SHP77 (cell line): ENCODE data around the gene ATP8A2.
"Not testable (repeated sequence)": the region's sequence is repeated elsewhere in the genome, so short reads cannot be mapped to it uniquely, and the experiment has no call there.

ENCODE experiments used
- DNase-seq, 2 experiments: peaks; one replicate each; lab custom pipeline; 2025; lab: John Stamatoyannopoulos, UW

The ATP8A2 gene

DNA sequence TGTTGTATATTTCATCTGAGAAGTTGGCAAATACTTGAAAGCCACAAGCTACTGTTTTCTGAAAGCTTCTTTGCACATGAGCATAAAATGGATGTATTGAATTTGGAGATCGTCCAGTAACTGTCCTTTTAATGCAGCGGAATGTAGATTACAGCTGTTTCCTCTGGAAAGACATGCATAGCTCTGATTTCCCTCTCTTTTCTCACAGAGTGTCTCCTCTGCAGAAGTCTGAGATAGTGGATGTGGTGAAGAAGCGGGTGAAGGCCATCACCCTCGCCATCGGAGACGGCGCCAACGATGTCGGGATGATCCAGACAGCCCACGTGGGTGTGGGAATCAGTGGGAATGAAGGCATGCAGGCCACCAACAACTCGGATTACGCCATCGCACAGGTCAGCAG is 397.1 kb downstream of the ATP8A2 start:
- DNase-seq = no peak

DNA sequence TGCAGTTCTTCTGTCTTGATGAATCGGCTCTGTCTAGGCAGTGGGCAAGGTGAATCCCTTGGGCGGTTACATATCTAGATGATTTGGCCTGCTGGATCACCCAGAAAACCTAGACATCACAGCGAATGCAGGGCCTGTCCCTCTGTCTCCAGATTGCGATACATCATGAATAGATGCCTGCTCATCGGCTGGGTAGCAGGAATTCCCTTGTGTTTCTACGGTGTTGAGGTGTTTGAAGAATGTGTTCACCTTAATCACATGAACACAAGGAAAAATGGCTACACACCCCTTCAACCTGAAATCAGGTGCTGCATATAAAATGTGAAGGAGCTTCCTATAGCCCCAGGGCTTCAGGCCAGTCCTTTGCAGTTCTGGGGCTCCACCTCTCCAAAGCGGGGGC is 398.8 kb downstream of the ATP8A2 start:
- no peak for DNase-seq

DNA sequence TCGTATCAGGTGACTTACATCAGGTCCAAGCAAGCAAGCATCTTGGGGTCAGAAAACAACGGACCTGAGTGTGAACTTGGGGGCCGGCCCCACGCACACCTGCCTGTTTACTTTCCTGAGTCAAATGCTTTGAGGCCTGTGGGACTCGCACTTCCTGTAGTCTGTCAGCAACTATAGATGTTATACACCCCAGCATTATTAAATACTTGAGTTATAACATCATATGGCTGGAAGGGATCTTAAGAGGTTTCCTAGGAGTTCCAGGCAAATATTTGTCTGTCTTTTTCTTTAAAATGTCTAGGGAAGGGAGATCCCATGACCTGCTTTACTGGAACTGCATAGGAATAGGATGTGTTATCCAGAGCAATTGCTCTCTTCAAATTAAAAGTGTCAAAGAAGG is 399.4 kb downstream of the ATP8A2 start:
- no peak for DNase-seq

DNA sequence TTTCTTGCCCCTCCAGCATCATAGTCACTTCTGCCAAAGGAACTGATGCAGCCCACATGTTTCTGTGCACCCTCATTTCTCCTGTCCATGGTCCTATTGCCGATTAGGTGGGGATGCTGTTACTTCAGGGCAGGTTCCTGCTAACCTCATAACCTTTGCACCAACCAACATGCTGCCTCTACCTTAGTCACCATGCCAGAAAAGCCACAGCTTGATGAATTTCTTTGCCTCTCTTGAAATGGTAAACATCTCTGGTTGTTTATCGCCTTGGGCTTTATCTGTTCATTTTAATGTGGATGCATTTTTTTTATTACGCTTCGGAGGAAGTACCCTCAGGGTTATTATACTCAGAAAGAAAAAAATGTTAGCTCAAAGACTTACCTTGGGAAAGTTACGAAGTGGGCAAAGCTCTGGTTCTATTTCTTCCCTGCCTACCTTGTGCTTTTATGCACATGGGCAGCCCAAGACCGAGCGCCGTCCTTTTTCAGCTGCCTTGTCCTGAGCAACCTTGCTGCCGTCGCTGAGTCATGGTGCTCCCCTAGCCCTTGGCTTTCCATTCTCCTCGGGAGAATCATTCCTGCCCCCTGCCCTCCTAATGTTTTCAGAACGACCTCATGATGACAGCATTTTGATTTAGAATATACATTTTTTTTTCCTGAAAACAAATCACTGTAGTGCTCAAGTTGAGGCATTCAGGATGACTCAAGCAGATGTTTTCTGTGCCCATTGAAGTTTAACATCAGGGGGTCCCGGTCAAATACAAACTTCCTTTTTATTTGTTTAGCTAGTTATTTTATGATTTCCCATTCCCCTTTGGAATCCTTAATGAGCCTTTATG is 400.1 kb downstream of the ATP8A2 start:
- no peak for DNase-seq

DNA sequence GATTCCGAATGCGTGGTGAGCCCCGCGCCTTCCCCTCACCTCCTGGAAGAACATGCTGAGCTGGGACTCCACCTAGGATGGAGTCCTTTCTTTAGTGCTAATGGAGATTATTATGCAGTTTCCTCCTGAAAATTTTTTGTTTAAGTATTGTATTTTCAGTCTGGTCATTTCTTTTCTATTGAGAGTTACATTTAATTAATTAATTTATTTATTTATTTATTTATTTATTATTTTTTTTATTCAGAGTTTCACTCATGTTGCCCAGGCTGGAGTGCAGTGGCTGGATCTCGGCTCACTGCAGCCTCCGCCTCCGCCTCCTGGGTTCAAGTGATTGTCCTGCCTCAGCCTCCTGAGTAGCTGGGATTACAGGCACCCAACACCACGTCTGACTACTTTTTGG is 400.8 kb downstream of the ATP8A2 start:
- DNase-seq = not testable (repeated sequence)

DNA sequence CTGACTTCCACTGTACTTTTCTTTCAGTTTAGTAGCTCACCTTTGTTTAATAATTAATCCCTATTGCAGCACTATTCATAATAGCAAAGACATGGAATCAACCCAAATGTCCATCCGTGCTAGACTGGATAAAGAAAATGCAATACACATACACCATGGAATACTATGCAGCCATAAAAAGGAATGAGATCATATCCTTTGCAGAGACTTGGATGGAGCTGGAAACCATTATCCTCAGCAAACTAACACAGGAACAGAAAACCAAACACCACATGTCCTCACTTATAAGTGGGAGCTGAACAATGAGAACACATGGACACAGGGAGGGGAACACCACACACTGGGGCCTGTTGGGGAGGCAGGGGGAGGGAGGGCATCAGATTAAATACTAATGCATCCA is 402.3 kb downstream of the ATP8A2 start:
- DNase-seq = not testable (repeated sequence)

DNA sequence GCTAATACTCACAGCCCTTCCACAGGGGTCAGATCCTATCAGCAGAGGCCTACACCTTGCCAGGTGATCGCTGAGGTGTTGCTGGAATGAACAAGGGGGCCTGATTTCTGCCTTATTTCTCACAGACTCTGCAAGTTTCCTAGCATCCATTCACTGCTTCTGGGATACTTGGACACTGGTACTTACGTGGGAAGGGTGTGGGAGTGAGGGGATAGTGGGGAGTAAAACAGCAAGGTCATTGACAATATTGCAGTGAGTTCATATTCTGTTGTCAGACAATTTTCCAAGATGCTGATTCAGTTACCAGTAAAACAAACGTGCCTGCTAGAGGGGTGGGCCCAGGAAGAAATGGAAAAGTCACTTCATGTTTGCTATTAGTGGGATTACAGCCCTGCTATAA is 403.5 kb downstream of the ATP8A2 start:
- no peak for DNase-seq

DNA sequence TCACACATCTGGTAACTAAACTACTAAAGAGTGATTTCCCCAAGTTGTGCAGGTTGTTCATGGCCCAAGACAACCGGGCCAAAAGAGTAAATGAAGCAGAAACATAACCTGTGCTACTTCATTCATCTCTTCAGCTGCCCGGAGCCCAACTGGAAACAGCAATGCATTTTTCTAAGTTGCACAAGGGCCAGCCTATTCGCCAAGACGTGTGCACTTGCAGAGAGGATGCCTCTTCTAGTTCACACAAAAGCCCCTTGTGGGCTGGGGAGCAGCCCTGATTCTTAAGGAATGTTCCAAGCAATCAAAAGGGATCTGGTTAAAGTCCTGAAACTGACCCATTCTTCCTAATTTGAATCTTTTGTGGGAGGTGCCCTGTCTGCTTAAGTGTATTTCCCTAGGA is 404.2 kb downstream of the ATP8A2 start:
- DNase-seq = no peak

DNA sequence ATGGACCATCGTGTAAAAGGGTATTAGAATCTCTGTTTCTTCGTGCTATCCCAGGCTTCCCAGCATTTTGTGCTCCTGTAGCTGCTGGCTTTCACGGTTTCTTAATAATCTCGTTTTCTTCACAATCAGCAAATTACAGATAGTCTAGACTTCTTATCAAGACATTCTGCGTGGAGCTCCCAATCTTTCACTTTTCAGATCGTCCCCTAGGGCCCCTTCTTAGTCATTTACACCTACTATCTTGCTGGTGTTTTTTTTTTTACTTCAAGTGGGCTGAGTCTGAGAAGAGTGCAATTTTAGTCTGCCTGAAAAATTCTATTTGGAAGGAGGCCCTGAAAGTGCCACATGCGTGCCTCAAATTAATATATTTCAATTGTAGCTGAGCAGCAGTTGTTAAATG is 404.9 kb downstream of the ATP8A2 start:
- DNase-seq = no peak

DNA sequence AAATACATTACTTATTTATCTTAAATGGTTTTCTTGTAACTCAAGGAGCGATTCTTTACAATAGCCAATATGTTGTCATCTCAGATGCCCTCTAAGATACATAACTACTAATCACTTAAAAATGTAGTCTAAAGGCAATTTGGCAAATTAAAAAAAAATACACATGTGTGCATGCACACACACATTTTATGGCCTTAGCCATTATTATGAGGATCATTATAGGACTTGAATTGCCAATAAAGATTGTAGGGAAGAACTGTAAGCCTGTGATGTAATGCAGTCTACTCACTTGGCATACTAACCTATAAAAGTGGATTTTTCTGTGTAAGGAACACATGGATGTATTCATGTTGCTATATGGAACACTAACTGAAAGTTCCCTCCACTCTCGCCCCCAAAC is 405.7 kb downstream of the ATP8A2 start:
- no peak for DNase-seq

DNA sequence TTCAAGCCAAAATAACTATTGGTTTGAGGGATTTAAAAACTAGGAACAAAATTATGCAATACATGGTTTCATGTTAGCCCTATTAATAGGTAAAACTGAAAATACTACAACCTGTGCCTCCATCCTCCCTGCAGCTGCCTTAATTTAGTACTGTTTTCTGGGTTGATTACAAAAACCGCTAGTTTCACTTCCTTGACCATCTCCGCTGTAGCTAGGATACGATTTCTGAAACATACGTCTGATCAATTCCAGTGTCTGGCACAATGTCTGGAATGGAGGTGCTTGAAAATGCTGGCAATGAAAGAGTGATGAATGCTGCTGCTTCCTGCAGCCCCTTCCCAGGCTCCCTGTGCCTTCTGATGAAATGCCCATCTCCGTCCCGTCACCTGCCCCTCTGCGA is 406.6 kb downstream of the ATP8A2 start:
- peak; percentile 22 to 27 for DNase-seq

DNA sequence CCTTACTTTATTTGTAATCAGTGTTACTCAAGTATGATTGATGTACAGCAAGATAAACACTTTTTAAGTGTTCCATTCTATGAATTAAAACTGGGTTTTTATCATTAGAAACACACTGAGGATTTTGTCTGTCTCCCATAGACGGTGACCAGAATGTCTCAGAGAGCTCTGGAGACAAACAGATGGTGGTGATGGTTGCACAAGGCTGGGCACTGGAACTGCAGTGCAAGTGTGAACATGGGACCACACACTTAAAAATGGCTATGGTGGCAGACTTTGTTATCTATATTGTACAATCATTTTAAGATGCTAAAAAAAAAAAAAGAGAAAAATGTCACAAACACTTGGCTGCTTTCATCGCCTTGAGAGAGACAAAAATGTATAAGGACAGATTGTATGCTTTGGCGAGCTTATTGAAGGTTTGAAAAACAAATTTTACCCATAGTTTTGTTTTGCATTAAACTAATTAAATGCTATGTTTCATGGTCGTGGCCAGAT is 407.1 kb downstream of the ATP8A2 start:
- DNase-seq = no peak

DNA sequence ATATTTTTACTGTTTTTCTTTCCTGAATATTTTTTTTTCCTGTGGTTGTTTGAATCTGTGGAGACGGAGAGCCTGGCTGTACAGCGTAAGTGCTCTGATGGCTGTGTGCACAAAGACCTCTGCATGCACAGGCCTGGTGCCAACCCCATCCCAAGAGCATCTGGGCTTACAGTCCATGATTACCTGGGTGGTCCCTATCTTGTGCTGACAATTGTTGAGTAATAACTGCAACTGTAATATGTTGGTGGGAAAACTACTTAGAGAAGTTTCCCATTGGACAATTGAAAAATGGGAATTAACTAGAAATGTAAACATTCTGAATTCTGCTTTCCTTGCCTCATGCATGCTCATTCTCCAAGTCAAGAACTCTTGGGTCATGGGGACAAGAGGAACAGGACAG is 411.3 kb downstream of the ATP8A2 start:
- DNase-seq = no peak

DNA sequence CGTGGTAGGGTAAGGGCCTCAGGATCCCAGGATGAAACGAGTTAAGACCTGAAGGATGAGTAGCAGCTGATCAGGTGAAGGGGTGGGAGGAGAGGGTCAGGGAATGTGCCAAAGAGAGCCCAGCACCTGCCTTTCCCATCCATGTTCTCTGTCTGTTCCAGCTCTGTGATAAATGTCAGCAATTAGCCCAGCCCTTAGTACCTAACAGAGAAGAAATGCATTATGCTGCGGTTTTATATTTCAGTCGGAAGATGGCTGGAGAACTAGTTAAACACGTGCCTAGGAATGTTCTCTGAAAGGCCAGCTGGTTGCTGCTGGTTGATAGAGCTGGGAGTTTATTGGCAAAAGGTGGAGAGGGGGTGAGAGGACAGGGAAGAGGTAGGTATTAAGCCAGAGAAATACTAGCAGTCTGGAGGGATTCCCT is 411.8 kb downstream of the ATP8A2 start:
- DNase-seq = peak; percentile 72 to 75

DNA sequence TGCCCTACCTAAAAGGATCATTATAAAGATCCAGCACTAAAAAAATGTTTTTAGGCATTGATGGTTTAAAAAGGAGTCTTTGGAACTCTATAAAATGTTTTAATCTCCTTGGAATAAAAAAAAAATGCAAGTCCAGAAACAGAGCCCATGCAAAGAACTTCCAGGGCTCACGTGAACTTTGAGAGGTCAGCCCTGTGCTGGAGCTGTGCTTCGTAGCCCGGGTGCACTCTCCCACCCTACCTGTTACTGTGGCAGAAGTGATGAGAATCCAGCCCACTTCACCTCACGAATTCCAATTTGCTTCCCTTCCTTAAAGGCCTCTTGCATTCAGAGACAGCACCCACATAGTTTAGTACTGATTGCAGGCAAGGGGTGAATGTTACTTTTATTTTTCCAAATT is 412.3 kb downstream of the ATP8A2 start:
- DNase-seq = no peak

DNA sequence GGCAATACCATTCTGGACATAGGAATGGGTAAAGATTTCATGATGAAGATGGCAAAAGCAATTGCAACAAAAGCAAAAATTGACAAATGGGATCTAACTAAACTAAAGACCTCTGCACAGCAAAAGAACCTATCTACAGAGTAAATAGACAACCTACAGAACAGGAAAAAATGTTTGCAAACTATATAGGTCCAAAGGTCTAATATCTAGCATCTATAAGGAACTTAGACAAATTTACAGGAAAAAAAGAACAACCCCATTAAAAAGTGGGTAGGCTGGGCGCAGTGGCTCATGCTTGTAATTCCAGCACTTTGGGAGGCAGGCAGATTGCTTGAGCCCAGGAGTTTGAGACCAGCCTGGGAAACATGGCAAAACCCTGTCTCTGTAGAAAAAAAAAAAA is 418.4 kb downstream of the ATP8A2 start:
- DNase-seq = not testable (repeated sequence)

DNA sequence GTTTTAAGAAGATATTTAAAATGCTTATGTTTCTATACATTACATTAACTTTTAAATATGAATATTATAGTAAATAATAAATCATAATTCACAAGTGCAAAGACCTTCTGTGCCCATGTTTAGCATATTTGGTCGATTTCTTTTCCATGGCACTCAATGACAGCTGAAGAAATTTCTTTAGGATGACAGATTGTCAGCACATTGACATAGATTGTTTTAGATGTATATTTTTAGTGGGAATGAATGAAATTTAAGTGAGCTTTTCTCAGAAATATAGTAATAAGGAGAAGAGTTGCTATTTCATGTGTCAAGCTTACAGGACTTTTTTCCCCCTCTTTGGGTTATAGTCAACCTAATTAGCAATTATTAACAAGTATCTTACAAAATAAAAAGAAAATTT is 423.5 kb downstream of the ATP8A2 start:
- no peak for DNase-seq

DNA sequence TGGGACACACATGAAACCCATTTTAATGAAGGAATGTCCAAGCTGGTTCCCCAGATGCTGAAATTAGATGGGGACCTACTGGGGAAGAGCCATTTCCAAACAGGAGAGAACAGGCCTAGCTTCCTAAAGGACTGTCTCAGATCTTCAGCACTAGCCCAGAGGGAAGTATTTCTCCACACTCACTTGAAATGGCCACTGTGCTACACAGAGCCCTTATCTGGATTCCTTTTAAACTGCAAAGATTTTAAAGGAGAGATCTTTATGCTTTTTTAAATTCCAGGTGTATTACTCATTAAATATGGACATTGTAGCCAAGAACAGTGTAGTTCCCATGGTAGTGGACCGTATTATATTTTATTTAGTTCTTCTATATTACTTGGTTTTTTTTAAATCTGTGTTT is 424.7 kb downstream of the ATP8A2 start:
- no peak for DNase-seq

DNA sequence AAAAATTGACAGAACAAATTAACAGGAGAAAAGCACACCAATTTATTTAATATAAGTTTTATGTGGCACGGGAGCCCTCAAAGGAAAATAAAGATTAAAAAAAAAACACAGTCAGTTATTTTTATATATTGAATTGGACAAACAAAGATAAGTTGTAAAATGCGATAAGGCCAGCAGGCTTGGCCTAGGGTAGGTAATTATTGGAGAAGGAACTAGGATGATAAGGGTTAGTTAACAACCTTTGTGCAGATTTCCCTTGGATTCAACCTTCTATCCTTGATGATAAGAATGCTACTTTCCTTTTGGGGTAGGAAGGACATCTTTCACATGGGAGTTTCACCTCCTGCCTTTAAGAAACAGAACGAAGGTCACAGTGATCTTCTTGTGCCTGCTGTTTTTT is 427.2 kb downstream of the ATP8A2 start:
- DNase-seq = no peak

DNA sequence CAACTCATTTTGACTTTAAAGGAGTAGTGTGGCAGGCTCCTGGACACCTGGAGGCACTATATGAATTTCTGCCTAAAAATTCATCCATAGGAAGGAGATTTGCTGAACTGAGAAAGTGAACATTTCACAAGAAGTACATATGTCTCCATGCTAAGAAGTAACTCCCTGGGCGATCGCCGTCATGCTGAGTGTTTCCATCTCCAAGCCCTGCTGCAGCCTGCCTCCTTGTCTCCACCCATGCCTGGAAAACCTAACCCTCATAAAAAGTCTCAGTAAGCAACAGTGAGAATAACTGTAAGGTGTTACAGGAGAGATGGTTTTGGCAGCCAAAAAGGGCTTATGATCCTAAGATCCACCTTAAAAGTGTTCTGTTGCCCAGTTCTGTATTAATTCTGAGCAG is 428.7 kb downstream of the ATP8A2 start:
- DNase-seq = no peak

DNA sequence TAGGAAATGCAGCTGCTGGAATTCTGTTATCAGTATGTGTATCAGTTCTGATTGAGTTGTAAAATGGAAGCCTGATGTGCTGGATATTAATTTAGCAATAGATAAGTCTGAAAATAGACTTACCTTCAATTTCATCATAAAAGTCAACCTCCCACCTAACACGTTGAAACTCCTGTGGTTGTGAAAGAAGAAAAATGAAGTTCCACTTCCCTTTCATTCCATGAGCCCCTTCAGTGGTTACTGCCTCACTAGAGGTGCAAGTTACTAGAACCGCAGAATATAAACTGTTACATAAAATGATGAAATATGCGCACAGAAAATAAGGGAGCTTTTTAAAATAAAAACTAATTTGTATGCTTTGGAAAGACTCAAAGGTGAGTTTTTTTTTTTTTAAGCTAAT is 430.8 kb downstream of the ATP8A2 start:
- no peak for DNase-seq

DNA sequence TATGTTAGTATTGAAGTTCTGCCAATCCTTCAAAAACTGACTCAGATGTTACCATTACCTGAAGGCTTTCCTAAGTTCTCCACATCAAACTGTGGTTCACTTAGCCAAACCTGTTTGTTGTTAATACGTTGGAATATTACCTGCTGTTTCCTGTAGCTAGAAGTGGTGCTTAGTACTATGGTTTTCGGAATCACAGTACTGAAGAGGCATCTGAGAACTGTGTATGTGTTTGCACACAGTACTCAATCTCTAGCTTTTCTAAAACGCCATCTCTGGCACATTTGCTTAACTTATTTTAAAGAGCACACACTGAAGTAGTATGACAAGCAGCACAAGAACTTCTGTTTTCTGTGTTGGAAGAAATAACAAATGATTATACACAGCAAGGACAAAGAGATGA is 431.9 kb downstream of the ATP8A2 start:
- no peak for DNase-seq

DNA sequence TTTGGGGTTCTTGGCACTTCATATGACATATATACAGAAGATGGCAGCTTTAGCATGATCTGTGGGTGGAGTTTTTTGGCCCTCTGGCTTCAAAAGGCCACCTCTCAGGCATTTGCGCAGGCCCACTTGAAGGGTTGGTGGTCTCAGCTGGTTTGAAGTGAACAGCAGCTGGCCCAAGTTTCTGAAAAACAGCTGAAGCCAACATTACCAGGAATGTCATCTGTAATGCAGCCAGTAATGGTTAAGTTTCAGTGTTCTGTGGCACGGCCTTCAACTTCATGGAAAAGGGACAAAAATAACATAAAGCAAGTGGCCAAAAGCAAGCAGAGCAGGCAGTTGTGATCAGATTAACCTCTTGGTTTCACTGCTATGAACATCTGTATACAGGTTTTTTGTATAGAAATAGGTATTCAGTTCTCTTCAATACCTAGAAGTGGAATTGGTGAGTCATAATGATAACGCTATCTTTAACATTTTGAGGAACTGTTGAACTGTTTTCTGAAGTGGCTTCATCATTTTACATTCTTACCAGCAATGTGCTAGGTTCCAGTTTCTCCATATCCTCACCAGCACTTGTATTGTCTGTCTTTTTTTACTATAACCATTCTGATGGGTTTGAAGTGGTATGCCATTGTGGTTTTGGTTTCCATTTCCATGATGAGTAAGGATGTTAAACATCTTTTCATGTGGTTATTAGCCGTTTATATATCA is 434.6 kb downstream of the ATP8A2 start:
- DNase-seq = no peak
